Measurements from ENCODE around the gene BST1. TPM values are rescaled to one million over a fixed set of nuclear protein-coding genes. Genes with fewer than 3 reads are reported as not detected.

BST1 gene
- total and polyA plus RNA-seq, 2 of the 8 experiments (the other 6 are each of a cell fraction or from before 2014, with no cell fraction given): 0.52 to 0.54 TPM

DNA sequence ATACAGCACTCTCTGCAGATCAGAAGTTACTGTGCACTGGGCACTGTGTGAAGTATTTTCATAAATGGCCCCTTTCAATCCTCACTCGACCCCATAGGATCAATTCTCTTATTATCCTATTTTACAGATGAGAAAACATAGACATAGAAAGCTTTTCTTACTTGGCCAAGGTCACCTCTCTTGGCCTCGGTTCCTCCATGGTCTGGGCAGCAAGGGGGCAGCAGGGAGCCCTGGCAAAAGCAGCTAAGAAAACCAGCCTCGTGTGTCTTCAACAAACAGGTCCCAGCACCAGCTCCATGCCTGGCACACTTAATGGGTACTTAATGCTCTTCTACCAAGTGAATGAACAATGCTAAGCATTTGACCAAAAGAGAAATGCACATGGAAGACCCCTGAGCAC, 34.4 kb downstream of the BST1 start:
- FAIRE-seq: no peak
- no peaks in the 10 kb centered on the region for H3K79me2 ChIP-seq (ENCODE audit: control insufficient read depth in 1 of 2, insufficient read depth in 2 of 2, low read length in 2 of 2)
- TF ChIP-seq, protein P1, sequence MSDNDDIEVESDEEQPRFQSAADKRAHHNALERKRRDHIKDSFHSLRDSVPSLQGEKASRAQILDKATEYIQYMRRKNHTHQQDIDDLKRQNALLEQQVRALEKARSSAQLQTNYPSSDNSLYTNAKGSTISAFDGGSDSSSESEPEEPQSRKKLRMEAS (IDR thresholded peaks at IDR 0.05): no peak
- TF ChIP-seq GTF2F1 (IDR thresholded peaks at IDR 0.05; ENCODE audit: borderline replicate concordance, low read depth, low read length): no peak
- TF ChIP-seq BRCA1 (IDR thresholded peaks at IDR 0.05; ENCODE audit: low read depth, low read length): no peak
- no peak for TF ChIP-seq TCF12 (IDR thresholded peaks at IDR 0.05; ENCODE audit: low read depth, low read length)
- TF ChIP-seq, protein P2, sequence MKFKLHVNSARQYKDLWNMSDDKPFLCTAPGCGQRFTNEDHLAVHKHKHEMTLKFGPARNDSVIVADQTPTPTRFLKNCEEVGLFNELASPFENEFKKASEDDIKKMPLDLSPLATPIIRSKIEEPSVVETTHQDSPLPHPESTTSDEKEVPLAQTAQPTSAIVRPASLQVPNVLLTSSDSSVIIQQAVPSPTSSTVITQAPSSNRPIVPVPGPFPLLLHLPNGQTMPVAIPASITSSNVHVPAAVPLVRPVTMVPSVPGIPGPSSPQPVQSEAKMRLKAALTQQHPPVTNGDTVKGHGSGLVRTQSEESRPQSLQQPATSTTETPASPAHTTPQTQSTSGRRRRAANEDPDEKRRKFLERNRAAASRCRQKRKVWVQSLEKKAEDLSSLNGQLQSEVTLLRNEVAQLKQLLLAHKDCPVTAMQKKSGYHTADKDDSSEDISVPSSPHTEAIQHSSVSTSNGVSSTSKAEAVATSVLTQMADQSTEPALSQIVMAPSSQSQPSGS (IDR thresholded peaks at IDR 0.05; ENCODE audit: low read length): no peak
- TF ChIP-seq, protein P3, sequence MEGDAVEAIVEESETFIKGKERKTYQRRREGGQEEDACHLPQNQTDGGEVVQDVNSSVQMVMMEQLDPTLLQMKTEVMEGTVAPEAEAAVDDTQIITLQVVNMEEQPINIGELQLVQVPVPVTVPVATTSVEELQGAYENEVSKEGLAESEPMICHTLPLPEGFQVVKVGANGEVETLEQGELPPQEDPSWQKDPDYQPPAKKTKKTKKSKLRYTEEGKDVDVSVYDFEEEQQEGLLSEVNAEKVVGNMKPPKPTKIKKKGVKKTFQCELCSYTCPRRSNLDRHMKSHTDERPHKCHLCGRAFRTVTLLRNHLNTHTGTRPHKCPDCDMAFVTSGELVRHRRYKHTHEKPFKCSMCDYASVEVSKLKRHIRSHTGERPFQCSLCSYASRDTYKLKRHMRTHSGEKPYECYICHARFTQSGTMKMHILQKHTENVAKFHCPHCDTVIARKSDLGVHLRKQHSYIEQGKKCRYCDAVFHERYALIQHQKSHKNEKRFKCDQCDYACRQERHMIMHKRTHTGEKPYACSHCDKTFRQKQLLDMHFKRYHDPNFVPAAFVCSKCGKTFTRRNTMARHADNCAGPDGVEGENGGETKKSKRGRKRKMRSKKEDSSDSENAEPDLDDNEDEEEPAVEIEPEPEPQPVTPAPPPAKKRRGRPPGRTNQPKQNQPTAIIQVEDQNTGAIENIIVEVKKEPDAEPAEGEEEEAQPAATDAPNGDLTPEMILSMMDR (IDR thresholded peaks at IDR 0.05; ENCODE audit: control extremely low read depth in 1 of 3, insufficient read depth in 1 of 3, low read depth in 1 of 3, low read length in 3 of 3): peak in 2 of 3 experiments; percentile 38 to 42; a peak in 2 of 4 replicates
- TF ChIP-seq FOSL1 (IDR thresholded peaks at IDR 0.05; ENCODE audit: insufficient read depth, low read depth, low read length): no peak
- peak in 1 of 2 experiments; percentile 25; a peak in 1 of 4 replicates for TF ChIP-seq RAD21 (IDR thresholded peaks at IDR 0.05 in 1 of 2, conservative IDR thresholded peaks at IDR 0.05 in 1 of 2; ENCODE audit: low read depth in 2 of 2, low read length in 2 of 2)
- TF ChIP-seq YY1 (IDR thresholded peaks at IDR 0.05; ENCODE audit: low read depth, low read length): no peak

More for the DNA sequence above, 34.4 kb downstream of the BST1 start:
- no peaks in the 10 kb centered on the region for H3K36me3 ChIP-seq (ENCODE audit: control insufficient read depth in 2 of 4, insufficient read depth in 4 of 4, low read length in 3 of 4)
- H2AFZ ChIP-seq (ENCODE audit: low read length): no peak overlapping the region
- WGBS, 2 experiments (ENCODE audit: extremely low coverage in 1 of 2, insufficient coverage in 1 of 2, insufficient read length in 1 of 2, insufficient replicate concordance in 2 of 2, low coverage in 1 of 2, low lambda C conversion rate in 2 of 2, missing lambda C conversion rate in 1 of 2): 88% methylated on average over 3 of the region's 3 CpGs; no CpG with 5 or more reads in 1 of the 2 experiments
- H3K27me3 ChIP-seq (replicated peaks in 1 of 4; ENCODE audit: control insufficient read depth in 3 of 4, extremely low read depth in 1 of 4, insufficient read depth in 3 of 4, low read length in 3 of 4): no peaks in the 10 kb centered on the region
- H3K23ac ChIP-seq (ENCODE audit: insufficient read length): no peak overlapping the region
- DNase-seq (ENCODE audit: low read depth in 1 of 2, low spot score in 2 of 2): no peak
- no peak overlapping the region for H4K8ac ChIP-seq (ENCODE audit: extremely low read depth, insufficient read depth, low read length)
- H3K4ac ChIP-seq (replicated peaks; ENCODE audit: insufficient read length, low read depth, low read length): no peak overlapping the region
- no peak overlapping the region for H3K27ac ChIP-seq (ENCODE audit: low read depth, low read length)
- H2AK5ac ChIP-seq (ENCODE audit: low read depth, low read length): no peak overlapping the region
- H3K9me3 ChIP-seq (ENCODE audit: insufficient read depth in 2 of 2, low read depth in 1 of 2, low read length in 1 of 2): no peaks in the 10 kb centered on the region
- H3K14ac ChIP-seq (ENCODE audit: insufficient read length): no peak overlapping the region
- no peaks in the 10 kb centered on the region; the same call in 1 of the 2 replicates for H3K23me2 ChIP-seq (ENCODE audit: low read depth, low read length)
- H3K9ac ChIP-seq (replicated peaks in 1 of 4; ENCODE audit: extremely low read depth in 1 of 4, low read depth in 3 of 4, low read length in 3 of 4): no peak overlapping the region
- no peaks in the 10 kb centered on the region for H3K4me1 ChIP-seq (replicated peaks in 1 of 4; ENCODE audit: control insufficient read depth in 3 of 4, insufficient read depth in 4 of 4, low read length in 3 of 4)
- H2BK15ac ChIP-seq (ENCODE audit: low read length): no peak overlapping the region
- ChIA-PET POLR2A (ENCODE audit: partially characterized antibody) (no interaction called here), CTCF (ENCODE audit: partially characterized antibody) (interaction anchor here (0.6 to 2.3 kb wide), 14 partner anchors 11 to 672 kb away, joined by 3 to 9 read pairs (median 4); no protein-coding TSS in a partner anchor)
- H2BK12ac ChIP-seq (ENCODE audit: low read depth, low read length): no peak overlapping the region
- H3K4me2 ChIP-seq (ENCODE audit: insufficient read depth in 1 of 2, low read depth in 2 of 2, low read length in 2 of 2): no peak overlapping the region
- H2BK20ac ChIP-seq (ENCODE audit: low read length): no peak overlapping the region
- H2BK120ac ChIP-seq (replicated peaks; ENCODE audit: low read depth, low read length): no peak overlapping the region
- H3K4me3 ChIP-seq (ENCODE audit: extremely low read depth in 1 of 4, insufficient read depth in 2 of 4, low read depth in 3 of 4, low read length in 4 of 4): no peak overlapping the region
- H3K79me1 ChIP-seq (ENCODE audit: low read depth, low read length): no peaks in the 10 kb centered on the region
- no peak overlapping the region for H3K18ac ChIP-seq (ENCODE audit: extremely low read depth, low read length)
- H4K91ac ChIP-seq (replicated peaks; ENCODE audit: insufficient read length, low read length): no peak overlapping the region
- H4K20me1 ChIP-seq (replicated peaks in 1 of 2; ENCODE audit: control insufficient read depth in 1 of 2, insufficient read depth in 2 of 2, low read length in 2 of 2): no peaks in the 10 kb centered on the region
- no peak overlapping the region for H2BK5ac ChIP-seq (ENCODE audit: low read depth, low read length)
- no peak overlapping the region for H4K5ac ChIP-seq (ENCODE audit: insufficient read length, low read depth, low read length)
- no peak overlapping the region for H3K56ac ChIP-seq (replicated peaks; ENCODE audit: insufficient read length, low read depth, low read length)
